H9 (cell line): Measurements from ENCODE around the gene LIMK2. TPM values are rescaled to one million over a fixed set of nuclear protein-coding genes. Genes with fewer than 3 reads are reported as not detected.
A peak's percentile ranks its signal among the peaks of the same experiment; 100 is the strongest.

Experiments
- DNase-seq: peaks from one replicate; pipeline ENCODE4 v3.0.0-alpha.2; 2017
- H2AFZ ChIP-seq: one replicate; pipeline ENCODE4 v1.6.1; 2013; ENCODE audit warnings: mild to moderate bottlenecking, low read length, control low read depth, moderate library complexity
- H2AK5ac ChIP-seq: 2 replicates; pipeline ENCODE4 v1.6.1; 2013; ENCODE audit warnings: low read length, control low read depth, mixed read lengths; ENCODE audit not compliant: insufficient read length
- H2BK120ac ChIP-seq: one replicate; pipeline ENCODE4 v1.6.1; 2013; ENCODE audit warnings: low read depth, mild to moderate bottlenecking, low read length, control low read depth, inconsistent platforms; ENCODE audit not compliant: poor library complexity, severe bottlenecking
- H2BK12ac ChIP-seq: 2 replicates; pipeline ENCODE4 v1.6.1; 2013; ENCODE audit warnings: low read length, control low read depth, mixed read lengths, low read depth; ENCODE audit not compliant: insufficient read length
- H2BK15ac ChIP-seq: 2 replicates; pipeline ENCODE4 v1.6.1; 2013; ENCODE audit warnings: low read depth, low read length, control low read depth
- H2BK20ac ChIP-seq: one replicate; pipeline ENCODE4 v1.6.1; 2013; ENCODE audit warnings: low read depth, mild to moderate bottlenecking, low read length, control low read depth, inconsistent platforms; ENCODE audit not compliant: poor library complexity, severe bottlenecking
- H2BK5ac ChIP-seq: 2 replicates; pipeline ENCODE4 v1.6.1; 2013; ENCODE audit warnings: low read length, control low read depth, mixed read lengths; ENCODE audit not compliant: insufficient read length
- H3K14ac ChIP-seq: 2 replicates; pipeline ENCODE4 v1.6.1; 2013; ENCODE audit warnings: low read length, control low read depth; ENCODE audit not compliant: insufficient read depth
- H3K18ac ChIP-seq: 2 replicates; pipeline ENCODE4 v1.6.1; 2013; ENCODE audit warnings: low read depth, mild to moderate bottlenecking, mixed read lengths, low read length, control low read depth; ENCODE audit not compliant: insufficient read length
- H3K23ac ChIP-seq: 2 replicates; pipeline ENCODE4 v1.6.1; 2013; ENCODE audit warnings: low read length, control low read depth, mixed read lengths, low read depth; ENCODE audit not compliant: insufficient read length
- H3K23me2 ChIP-seq: 2 replicates; pipeline ENCODE4 v1.6.1; 2013; ENCODE audit warnings: low read depth, mild to moderate bottlenecking, mixed read lengths, low read length, control low read depth; ENCODE audit not compliant: insufficient read length, poor library complexity, severe bottlenecking
- H3K27ac ChIP-seq: 2 replicates; pipeline ENCODE4 v1.5.1; 2013; ENCODE audit warnings: low read length, control low read depth, mixed read lengths, low read depth; ENCODE audit not compliant: insufficient read length
- H3K27me3 ChIP-seq: 2 replicates; pipeline ENCODE4 v1.6.1; 2013; ENCODE audit warnings: low read length, control low read depth, inconsistent platforms; ENCODE audit not compliant: insufficient read depth
- H3K4ac ChIP-seq: 2 replicates; pipeline ENCODE4 v1.6.1; 2013; ENCODE audit warnings: low read depth, mild to moderate bottlenecking, control low read depth, inconsistent platforms, low read length, moderate library complexity
- H3K4me1 ChIP-seq: 2 replicates; pipeline ENCODE4 v1.6.1; 2013; ENCODE audit warnings: low read length, control low read depth, inconsistent platforms; ENCODE audit not compliant: insufficient read depth
- H3K4me2 ChIP-seq: 2 replicates; pipeline ENCODE4 v1.6.1; 2013; ENCODE audit warnings: low read length, control low read depth, mixed read lengths; ENCODE audit not compliant: insufficient read length, insufficient read depth
- H3K56ac ChIP-seq: 2 replicates; pipeline ENCODE4 v1.6.1; 2013; ENCODE audit warnings: low read depth, mild to moderate bottlenecking, mixed read lengths, low read length, control low read depth; ENCODE audit not compliant: insufficient read length
- H3K79me1 ChIP-seq: 2 replicates; pipeline ENCODE4 v1.6.1; 2013; ENCODE audit warnings: low read depth, mild to moderate bottlenecking, moderate library complexity, low read length, control low read depth, inconsistent platforms; ENCODE audit not compliant: insufficient read depth, poor library complexity, severe bottlenecking
- H3K79me2 ChIP-seq: 2 replicates; pipeline ENCODE4 v1.6.1; 2013; ENCODE audit warnings: low read length, control low read depth, inconsistent platforms; ENCODE audit not compliant: insufficient read depth
- H3K9ac ChIP-seq: 2 replicates; pipeline ENCODE4 v1.6.1; 2013; ENCODE audit warnings: low read length, control low read depth, mixed read lengths; ENCODE audit not compliant: insufficient read length; ENCODE audit errors: extremely low read depth
- H3K9me3 ChIP-seq: one replicate; pipeline ENCODE4 v1.6.1; 2013; ENCODE audit warnings: low read depth, low read length, inconsistent platforms; ENCODE audit not compliant: control insufficient read depth
- H3T11ph ChIP-seq: one replicate; pipeline ENCODE4 v1.6.1; 2013; ENCODE audit warnings: mild to moderate bottlenecking, low read length, control low read depth, inconsistent platforms
- H4K20me1 ChIP-seq: one replicate; pipeline ENCODE4 v1.6.1; 2013; ENCODE audit not compliant: control insufficient read depth, insufficient read length, insufficient read depth
- H4K5ac ChIP-seq: 2 replicates; pipeline ENCODE4 v1.6.1; 2013; ENCODE audit warnings: low read depth, mild to moderate bottlenecking, mixed read lengths, low read length, control low read depth; ENCODE audit not compliant: insufficient read length
- H4K8ac ChIP-seq: replicated peaks from 2 replicates; pipeline ENCODE4 v1.6.1; 2013; ENCODE audit warnings: low read length, control low read depth, mixed read lengths, low read depth; ENCODE audit not compliant: insufficient read length
- H4K91ac ChIP-seq: 2 replicates; pipeline ENCODE4 v1.6.1; 2013; ENCODE audit warnings: low read depth, mild to moderate bottlenecking, moderate library complexity, mixed read lengths, low read length, control low read depth; ENCODE audit not compliant: insufficient read length
- H3K27ac Mint-ChIP-seq, 3 experiments: 2 replicates in 2 of 3; 3 replicates in 1 of 3; pipeline ENCODE4 v1.8.0; 2020 to 2021; ENCODE audit warnings: mixed read lengths in 3 of 3, mild to moderate bottlenecking in 1 of 3, moderate library complexity in 1 of 3
- H3K27me3 Mint-ChIP-seq: 2 replicates; pipeline ENCODE4 v1.8.0; 2021; ENCODE audit warnings: low read depth, mild to moderate bottlenecking, moderate library complexity, mixed read lengths
- H3K36me3 Mint-ChIP-seq, 3 experiments: 2 replicates in 2 of 3; 3 replicates in 1 of 3; pipeline ENCODE4 v1.8.0; 2020 to 2021; ENCODE audit warnings: low read depth in 3 of 3, mixed read lengths in 3 of 3; ENCODE audit not compliant: insufficient read depth in 1 of 3
- H3K4me1 Mint-ChIP-seq, 2 experiments: 2 replicates each; pipeline ENCODE4 v1.8.0; 2020; ENCODE audit warnings: mixed read lengths in 2 of 2
- H3K4me3 Mint-ChIP-seq, 2 experiments: 2 replicates in 1 of 2; 3 replicates in 1 of 2; pipeline ENCODE4 v1.8.0; 2020 to 2021; ENCODE audit warnings: mild to moderate bottlenecking in 2 of 2, mixed read lengths in 2 of 2, moderate library complexity in 1 of 2
- H3K9me3 Mint-ChIP-seq, 2 experiments: 2 replicates in 1 of 2; 3 replicates in 1 of 2; pipeline ENCODE4 v1.8.0; 2020; ENCODE audit warnings: mild to moderate bottlenecking in 2 of 2, mixed read lengths in 2 of 2, moderate library complexity in 1 of 2
- CTCF ChIP-seq: fragments of 200-600 bp; sonication (generic); conservative IDR thresholded peaks from 3 replicates; pipeline ENCODE4 v1.8.0; 2021; ENCODE audit warnings: antibody characterized with exemption, mild to moderate bottlenecking
- WGBS: extraction: QIAGEN DNeasy Blood & Tissue Kit; methylation state at CpG from one replicate; pipeline ENCODE4 v1.1.7; 2013; ENCODE audit warnings: missing lambda C conversion rate, low lambda C conversion rate, mixed read lengths; ENCODE audit not compliant: insufficient read length; ENCODE audit errors: extremely low coverage; 5-methylcytosine and 5-hydroxymethylcytosine counted together
- total RNA-seq: library from RNA; stranded (reverse); gene quantifications from 2 replicates; pipeline ENCODE4 v1.2.1, GENCODE V29; 2021

LIMK2 gene
- total RNA-seq, 1 experiment from 2014 or later, result 51.3 TPM

- no CpG with 5 or more reads among the region's 9 CpGs for WGBS
- H3K23ac ChIP-seq, result no peak overlapping the region
- H2AK5ac ChIP-seq, result no peak overlapping the region
- no peak overlapping the region for H3K4me2 ChIP-seq
- Mint-ChIP-seq H3K4me3 (no peak overlapping the region), H3K36me3 (peaks cover 0 to 4% (median 0%) of the 10 kb centered on the region in 3 experiments; a peak in 3 of 7 replicates), H3K27me3 (no peaks in the 10 kb centered on the region), H3K27ac (peak overlapping the region in 1 of 3 experiments; percentile 62; a peak in 2 of 7 replicates), H3K4me1 (peaks cover 39 to 46% of the 10 kb centered on the region in 2 experiments), H3K9me3 (no peaks in the 10 kb centered on the region)
- H2BK120ac ChIP-seq, result no peak overlapping the region
- no peak overlapping the region for H2BK5ac ChIP-seq
- DNase-seq, result no peak
- H3K14ac ChIP-seq, result no peak overlapping the region
- TF ChIP-seq CTCF, result no peak
- no peak overlapping the region for H3K9ac ChIP-seq
- H3K79me1 ChIP-seq, result no peaks in the 10 kb centered on the region
- no peak overlapping the region for H3K27ac ChIP-seq
- no peaks in the 10 kb centered on the region for H3K27me3 ChIP-seq
- H3K56ac ChIP-seq, result no peak overlapping the region
- no peaks in the 10 kb centered on the region for H3K9me3 ChIP-seq
- H3K18ac ChIP-seq, result no peak overlapping the region
- no peak overlapping the region for H2BK15ac ChIP-seq
- no peak overlapping the region for H4K5ac ChIP-seq
- no peaks in the 10 kb centered on the region for H3K79me2 ChIP-seq
- H2BK12ac ChIP-seq, result no peak overlapping the region
- no peak overlapping the region for H3T11ph ChIP-seq
- H2BK20ac ChIP-seq, result no peak overlapping the region
- H3K4ac ChIP-seq, result no peak overlapping the region
- no peak overlapping the region for H4K8ac ChIP-seq
- H4K20me1 ChIP-seq, result no peaks in the 10 kb centered on the region
- no peak overlapping the region for H2AFZ ChIP-seq
- H4K91ac ChIP-seq, result no peak overlapping the region
- H3K23me2 ChIP-seq, result no peaks in the 10 kb centered on the region
- H3K4me1 ChIP-seq, result 0 out of 2 replicates have a peak, but pooled peaks cover 4% of the 10 kb centered on the region
Measured at GRCh38 chr22:31248965-31249958, 37.2 kb downstream of the LIMK2 start.
